HL-60 (cell line): ENCODE data around the gene LRRC42.

Source experiments
- DNase-seq, 2 experiments: peaks; one replicate each; pipeline ENCODE4 v3.0.0-alpha.2; 2010 to 2020; ENCODE audit warnings: low read depth in 1 of 2, low spot score in 1 of 2
- H3K27ac ChIP-seq: fragments of 250-450 bp; sonication (Bioruptor Pico); replicated peaks from 2 replicates; pipeline ENCODE4 v1.5.1; 2020; ENCODE audit warnings: mild to moderate bottlenecking, moderate library complexity
- H3K27me3 ChIP-seq: fragments of 250-450 bp; sonication (Bioruptor Pico); 2 replicates; pipeline ENCODE4 v1.5.1; 2021; ENCODE audit warnings: mild to moderate bottlenecking, moderate library complexity; ENCODE audit not compliant: insufficient read depth, poor library complexity, severe bottlenecking
- H3K4me3 ChIP-seq: replicated peaks from 2 replicates; pipeline ENCODE4 v1.5.1; 2011; ENCODE audit warnings: mild to moderate bottlenecking, control low read depth, low read length; ENCODE audit not compliant: insufficient read depth
- GABPA ChIP-seq: IDR thresholded peaks from 2 replicates; pipeline ENCODE4 v1.6.1; 2012; ENCODE audit warnings: low read depth
- POLR2AphosphoS5 ChIP-seq: IDR thresholded peaks from 2 replicates; pipeline ENCODE4 v1.6.1; 2012; ENCODE audit warnings: low read depth
- SPI1 ChIP-seq: IDR thresholded peaks from 2 replicates; pipeline ENCODE4 v1.6.1; 2012; ENCODE audit warnings: low read depth, mild to moderate bottlenecking, borderline replicate concordance
- TF ChIP-seq, protein P1 (sequence below): IDR thresholded peaks from 2 replicates; pipeline ENCODE4 v1.6.1; 2012; ENCODE audit warnings: low read depth; ENCODE audit not compliant: insufficient replicate concordance
- TF ChIP-seq, protein P2 (sequence below): IDR thresholded peaks from one replicate; pipeline ENCODE4 v1.5.1; 2011; ENCODE audit warnings: low read length, control low read depth, inconsistent platforms; ENCODE audit not compliant: insufficient read depth

LRRC42 gene

GRCh38 chr1:54004481-54005049, 58.4 kb downstream of the LRRC42 start:
- H3K27ac ChIP-seq: no peak overlapping the region
- no peak for TF ChIP-seq SPI1
- TF ChIP-seq GABPA: no peak
- TF ChIP-seq, protein P1, sequence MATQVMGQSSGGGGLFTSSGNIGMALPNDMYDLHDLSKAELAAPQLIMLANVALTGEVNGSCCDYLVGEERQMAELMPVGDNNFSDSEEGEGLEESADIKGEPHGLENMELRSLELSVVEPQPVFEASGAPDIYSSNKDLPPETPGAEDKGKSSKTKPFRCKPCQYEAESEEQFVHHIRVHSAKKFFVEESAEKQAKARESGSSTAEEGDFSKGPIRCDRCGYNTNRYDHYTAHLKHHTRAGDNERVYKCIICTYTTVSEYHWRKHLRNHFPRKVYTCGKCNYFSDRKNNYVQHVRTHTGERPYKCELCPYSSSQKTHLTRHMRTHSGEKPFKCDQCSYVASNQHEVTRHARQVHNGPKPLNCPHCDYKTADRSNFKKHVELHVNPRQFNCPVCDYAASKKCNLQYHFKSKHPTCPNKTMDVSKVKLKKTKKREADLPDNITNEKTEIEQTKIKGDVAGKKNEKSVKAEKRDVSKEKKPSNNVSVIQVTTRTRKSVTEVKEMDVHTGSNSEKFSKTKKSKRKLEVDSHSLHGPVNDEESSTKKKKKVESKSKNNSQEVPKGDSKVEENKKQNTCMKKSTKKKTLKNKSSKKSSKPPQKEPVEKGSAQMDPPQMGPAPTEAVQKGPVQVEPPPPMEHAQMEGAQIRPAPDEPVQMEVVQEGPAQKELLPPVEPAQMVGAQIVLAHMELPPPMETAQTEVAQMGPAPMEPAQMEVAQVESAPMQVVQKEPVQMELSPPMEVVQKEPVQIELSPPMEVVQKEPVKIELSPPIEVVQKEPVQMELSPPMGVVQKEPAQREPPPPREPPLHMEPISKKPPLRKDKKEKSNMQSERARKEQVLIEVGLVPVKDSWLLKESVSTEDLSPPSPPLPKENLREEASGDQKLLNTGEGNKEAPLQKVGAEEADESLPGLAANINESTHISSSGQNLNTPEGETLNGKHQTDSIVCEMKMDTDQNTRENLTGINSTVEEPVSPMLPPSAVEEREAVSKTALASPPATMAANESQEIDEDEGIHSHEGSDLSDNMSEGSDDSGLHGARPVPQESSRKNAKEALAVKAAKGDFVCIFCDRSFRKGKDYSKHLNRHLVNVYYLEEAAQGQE: no peak
- TF ChIP-seq POLR2AphosphoS5: no peak
- TF ChIP-seq, protein P2, sequence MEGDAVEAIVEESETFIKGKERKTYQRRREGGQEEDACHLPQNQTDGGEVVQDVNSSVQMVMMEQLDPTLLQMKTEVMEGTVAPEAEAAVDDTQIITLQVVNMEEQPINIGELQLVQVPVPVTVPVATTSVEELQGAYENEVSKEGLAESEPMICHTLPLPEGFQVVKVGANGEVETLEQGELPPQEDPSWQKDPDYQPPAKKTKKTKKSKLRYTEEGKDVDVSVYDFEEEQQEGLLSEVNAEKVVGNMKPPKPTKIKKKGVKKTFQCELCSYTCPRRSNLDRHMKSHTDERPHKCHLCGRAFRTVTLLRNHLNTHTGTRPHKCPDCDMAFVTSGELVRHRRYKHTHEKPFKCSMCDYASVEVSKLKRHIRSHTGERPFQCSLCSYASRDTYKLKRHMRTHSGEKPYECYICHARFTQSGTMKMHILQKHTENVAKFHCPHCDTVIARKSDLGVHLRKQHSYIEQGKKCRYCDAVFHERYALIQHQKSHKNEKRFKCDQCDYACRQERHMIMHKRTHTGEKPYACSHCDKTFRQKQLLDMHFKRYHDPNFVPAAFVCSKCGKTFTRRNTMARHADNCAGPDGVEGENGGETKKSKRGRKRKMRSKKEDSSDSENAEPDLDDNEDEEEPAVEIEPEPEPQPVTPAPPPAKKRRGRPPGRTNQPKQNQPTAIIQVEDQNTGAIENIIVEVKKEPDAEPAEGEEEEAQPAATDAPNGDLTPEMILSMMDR: no peak
- DNase-seq: no peak
- H3K4me3 ChIP-seq: no peak overlapping the region
- H3K27me3 ChIP-seq: no peaks in the 10 kb centered on the region

DNA sequence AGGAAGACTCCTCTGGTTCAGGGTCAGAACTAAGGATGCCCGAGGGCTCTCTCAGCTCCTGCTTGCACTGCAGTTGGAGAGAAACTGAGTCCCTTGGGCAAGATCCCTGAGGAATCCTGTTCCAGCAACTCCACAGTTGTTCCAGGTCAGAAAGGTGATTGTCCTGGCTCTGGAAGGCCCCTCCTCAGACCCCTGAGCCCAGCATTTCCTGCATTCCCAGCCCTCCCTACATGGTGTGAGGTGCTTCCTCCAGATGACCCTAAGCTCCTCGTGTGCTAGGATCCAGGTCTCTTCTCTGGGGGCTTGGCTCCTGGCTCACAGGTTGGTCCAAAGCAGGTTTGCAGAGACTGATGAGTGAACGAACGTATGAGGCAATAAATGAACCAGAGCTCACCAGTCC, 60.4 kb downstream of the LRRC42 start:
- H3K27ac ChIP-seq: no peak overlapping the region
- DNase-seq: no peak
- TF ChIP-seq POLR2AphosphoS5 (no peak), GABPA (no peak), SPI1 (no peak)
- TF ChIP-seq, protein P2: no peak
- TF ChIP-seq, protein P1: no peak
- H3K4me3 ChIP-seq: no peak overlapping the region
- no peaks in the 10 kb centered on the region for H3K27me3 ChIP-seq

DNA sequence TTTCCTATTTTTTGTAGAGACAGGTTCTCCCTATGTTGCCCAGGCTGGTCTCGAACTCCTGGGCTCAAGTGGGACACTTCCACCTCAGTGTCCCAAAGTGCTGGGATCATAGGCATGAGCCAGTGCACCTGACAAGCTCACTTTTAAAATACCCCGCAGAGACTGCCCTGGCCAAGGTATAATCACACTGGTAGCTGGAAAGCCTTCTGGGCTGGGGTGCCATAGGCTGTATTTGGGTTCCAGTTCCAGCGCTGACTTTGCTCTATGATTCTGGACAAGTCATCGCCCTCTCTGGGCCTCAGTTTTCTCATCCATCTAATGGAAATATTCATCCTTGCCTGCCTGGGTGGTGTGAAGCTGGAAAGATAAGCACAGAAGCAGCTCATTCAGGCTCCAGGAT, 61.5 kb downstream of the LRRC42 start:
- Histone ChIP-seq H3K4me3 (no peak overlapping the region), H3K27ac (no peak overlapping the region), H3K27me3 (no peaks in the 10 kb centered on the region)
- no peak for DNase-seq
- TF ChIP-seq POLR2AphosphoS5 (no peak), GABPA (no peak), SPI1 (no peak)
- TF ChIP-seq, protein P1: no peak
- TF ChIP-seq, protein P2: no peak
